ENCODE measurements around the gene SHROOM3.

DNA sequence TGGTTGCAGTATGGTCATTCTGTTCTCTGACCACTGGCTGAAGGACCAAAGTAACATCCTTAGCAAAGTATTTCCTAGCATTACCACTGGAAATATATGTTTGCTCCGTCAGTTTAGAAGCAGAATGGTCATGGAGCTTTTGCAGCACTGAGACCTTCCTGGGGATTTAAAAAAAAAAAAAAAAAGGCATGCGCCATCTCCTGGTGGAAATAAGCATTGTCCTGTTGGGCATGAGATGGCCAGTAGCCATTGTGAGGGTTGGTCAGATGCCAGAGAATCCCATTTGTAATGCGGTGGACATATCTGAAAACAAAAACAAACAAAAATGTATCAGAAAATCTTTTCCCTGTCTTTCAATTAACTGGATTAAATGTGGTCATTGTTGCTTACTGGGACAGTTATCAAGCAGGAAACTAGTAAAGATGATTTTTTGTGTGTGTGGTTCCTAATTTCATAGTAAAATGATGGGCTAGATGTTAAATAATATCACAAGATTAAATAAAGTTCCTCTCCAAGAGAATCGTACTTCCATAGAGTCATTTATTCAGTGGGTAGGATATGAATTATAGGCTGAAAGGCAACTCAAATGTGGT is 323.4 kb downstream of the SHROOM3 start:
- TF ChIP-seq, protein P1, sequence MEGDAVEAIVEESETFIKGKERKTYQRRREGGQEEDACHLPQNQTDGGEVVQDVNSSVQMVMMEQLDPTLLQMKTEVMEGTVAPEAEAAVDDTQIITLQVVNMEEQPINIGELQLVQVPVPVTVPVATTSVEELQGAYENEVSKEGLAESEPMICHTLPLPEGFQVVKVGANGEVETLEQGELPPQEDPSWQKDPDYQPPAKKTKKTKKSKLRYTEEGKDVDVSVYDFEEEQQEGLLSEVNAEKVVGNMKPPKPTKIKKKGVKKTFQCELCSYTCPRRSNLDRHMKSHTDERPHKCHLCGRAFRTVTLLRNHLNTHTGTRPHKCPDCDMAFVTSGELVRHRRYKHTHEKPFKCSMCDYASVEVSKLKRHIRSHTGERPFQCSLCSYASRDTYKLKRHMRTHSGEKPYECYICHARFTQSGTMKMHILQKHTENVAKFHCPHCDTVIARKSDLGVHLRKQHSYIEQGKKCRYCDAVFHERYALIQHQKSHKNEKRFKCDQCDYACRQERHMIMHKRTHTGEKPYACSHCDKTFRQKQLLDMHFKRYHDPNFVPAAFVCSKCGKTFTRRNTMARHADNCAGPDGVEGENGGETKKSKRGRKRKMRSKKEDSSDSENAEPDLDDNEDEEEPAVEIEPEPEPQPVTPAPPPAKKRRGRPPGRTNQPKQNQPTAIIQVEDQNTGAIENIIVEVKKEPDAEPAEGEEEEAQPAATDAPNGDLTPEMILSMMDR (IDR thresholded peaks at IDR 0.05; ENCODE audit: low read depth, low read length), result peak; percentile 46
- no peak for TF ChIP-seq POLR2A (IDR thresholded peaks at IDR 0.05; ENCODE audit: extremely low read depth, insufficient read length)
- TF ChIP-seq, protein P2, sequence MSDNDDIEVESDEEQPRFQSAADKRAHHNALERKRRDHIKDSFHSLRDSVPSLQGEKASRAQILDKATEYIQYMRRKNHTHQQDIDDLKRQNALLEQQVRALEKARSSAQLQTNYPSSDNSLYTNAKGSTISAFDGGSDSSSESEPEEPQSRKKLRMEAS (IDR thresholded peaks at IDR 0.05; ENCODE audit: low read depth, low read length), result no peak
- TF ChIP-seq MYC (IDR thresholded peaks at IDR 0.05; ENCODE audit: low read depth, low read length), result no peak

Measured in NB4 (cell line).